ENCODE measurements around the gene ZNF280C.

ZNF280C gene

GRCh38 chrX:130197464-130197863 lies 71.2 kb downstream of the ZNF280C start:
- H4K20me1 ChIP-seq (ENCODE audit: insufficient read depth, low read length) = no peaks in the 10 kb centered on the region
- no peak overlapping the region for H3K27ac ChIP-seq (ENCODE audit: low read depth, low read length, poor library complexity, severe bottlenecking)
- H3K9me3 ChIP-seq (ENCODE audit: low read length) = no peaks in the 10 kb centered on the region
- H2AFZ ChIP-seq (ENCODE audit: low read length) = no peak overlapping the region
- H3K4me1 ChIP-seq (ENCODE audit: insufficient read depth, low read length, severe bottlenecking) = no peaks in the 10 kb centered on the region
- TF ChIP-seq EZH2 (IDR thresholded peaks at IDR 0.05; ENCODE audit: borderline replicate concordance, low read length) = no peak
- TF ChIP-seq, protein P1, sequence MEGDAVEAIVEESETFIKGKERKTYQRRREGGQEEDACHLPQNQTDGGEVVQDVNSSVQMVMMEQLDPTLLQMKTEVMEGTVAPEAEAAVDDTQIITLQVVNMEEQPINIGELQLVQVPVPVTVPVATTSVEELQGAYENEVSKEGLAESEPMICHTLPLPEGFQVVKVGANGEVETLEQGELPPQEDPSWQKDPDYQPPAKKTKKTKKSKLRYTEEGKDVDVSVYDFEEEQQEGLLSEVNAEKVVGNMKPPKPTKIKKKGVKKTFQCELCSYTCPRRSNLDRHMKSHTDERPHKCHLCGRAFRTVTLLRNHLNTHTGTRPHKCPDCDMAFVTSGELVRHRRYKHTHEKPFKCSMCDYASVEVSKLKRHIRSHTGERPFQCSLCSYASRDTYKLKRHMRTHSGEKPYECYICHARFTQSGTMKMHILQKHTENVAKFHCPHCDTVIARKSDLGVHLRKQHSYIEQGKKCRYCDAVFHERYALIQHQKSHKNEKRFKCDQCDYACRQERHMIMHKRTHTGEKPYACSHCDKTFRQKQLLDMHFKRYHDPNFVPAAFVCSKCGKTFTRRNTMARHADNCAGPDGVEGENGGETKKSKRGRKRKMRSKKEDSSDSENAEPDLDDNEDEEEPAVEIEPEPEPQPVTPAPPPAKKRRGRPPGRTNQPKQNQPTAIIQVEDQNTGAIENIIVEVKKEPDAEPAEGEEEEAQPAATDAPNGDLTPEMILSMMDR (IDR thresholded peaks at IDR 0.05; ENCODE audit: low read length) = no peak
- H3K27me3 ChIP-seq (ENCODE audit: insufficient read depth, low read length) = no peaks in the 10 kb centered on the region
- no peaks in the 10 kb centered on the region for H3K9me2 ChIP-seq (ENCODE audit: low read depth, low read length)
- peaks cover 9% of the 10 kb centered on the region; the same call in 1 of the 2 replicates for H3K36me3 ChIP-seq (ENCODE audit: insufficient read depth, low read length)
- H3K4me3 ChIP-seq (ENCODE audit: low read depth, low read length, poor library complexity, severe bottlenecking) = no peak overlapping the region
- no peaks in the 10 kb centered on the region for H3K79me2 ChIP-seq (ENCODE audit: insufficient read depth, low read length)
- no peak overlapping the region for H3K9ac ChIP-seq (ENCODE audit: low read length)
- no peaks in the 10 kb centered on the region for H3F3A ChIP-seq (ENCODE audit: insufficient read depth, low read length)
- H3K4me2 ChIP-seq (ENCODE audit: low read length) = no peak overlapping the region

DNA sequence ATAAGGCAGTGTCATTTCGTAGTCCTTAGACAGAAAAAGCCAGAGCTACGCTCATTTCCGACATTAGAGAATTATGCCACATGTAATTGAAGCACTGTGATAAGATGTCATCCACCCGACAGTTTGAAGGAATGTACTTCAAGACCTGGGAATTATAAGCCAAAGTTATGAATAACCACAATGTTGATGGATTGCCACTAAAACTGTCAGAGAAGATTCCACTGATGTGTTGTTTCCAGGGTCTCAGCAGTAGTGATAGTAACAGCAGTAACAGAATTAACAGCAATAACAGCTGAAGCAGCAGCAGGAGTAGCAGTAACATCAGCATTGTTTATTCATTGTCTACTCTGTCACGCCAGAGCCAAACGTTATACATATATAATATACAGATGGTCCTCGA lies 72.2 kb downstream of the ZNF280C start:
- no peaks in the 10 kb centered on the region for H3K36me3 ChIP-seq (ENCODE audit: insufficient read depth, low read length)
- no peaks in the 10 kb centered on the region for H3F3A ChIP-seq (ENCODE audit: insufficient read depth, low read length)
- no peak overlapping the region for H3K9ac ChIP-seq (ENCODE audit: low read length)
- no peaks in the 10 kb centered on the region for H3K27me3 ChIP-seq (ENCODE audit: insufficient read depth, low read length)
- H3K27ac ChIP-seq (ENCODE audit: low read depth, low read length, poor library complexity, severe bottlenecking) = no peak overlapping the region
- H3K4me2 ChIP-seq (ENCODE audit: low read length) = no peak overlapping the region
- H3K4me1 ChIP-seq (ENCODE audit: insufficient read depth, low read length, severe bottlenecking) = no peaks in the 10 kb centered on the region
- H3K4me3 ChIP-seq (ENCODE audit: low read depth, low read length, poor library complexity, severe bottlenecking) = no peak overlapping the region
- TF ChIP-seq EZH2 (IDR thresholded peaks at IDR 0.05; ENCODE audit: borderline replicate concordance, low read length) = no peak
- TF ChIP-seq, protein P1 (IDR thresholded peaks at IDR 0.05; ENCODE audit: low read length) = no peak
- no peaks in the 10 kb centered on the region for H3K9me3 ChIP-seq (ENCODE audit: low read length)
- H2AFZ ChIP-seq (ENCODE audit: low read length) = no peak overlapping the region
- no peaks in the 10 kb centered on the region for H4K20me1 ChIP-seq (ENCODE audit: insufficient read depth, low read length)
- no peaks in the 10 kb centered on the region for H3K79me2 ChIP-seq (ENCODE audit: insufficient read depth, low read length)
- no peaks in the 10 kb centered on the region for H3K9me2 ChIP-seq (ENCODE audit: low read depth, low read length)

DNA sequence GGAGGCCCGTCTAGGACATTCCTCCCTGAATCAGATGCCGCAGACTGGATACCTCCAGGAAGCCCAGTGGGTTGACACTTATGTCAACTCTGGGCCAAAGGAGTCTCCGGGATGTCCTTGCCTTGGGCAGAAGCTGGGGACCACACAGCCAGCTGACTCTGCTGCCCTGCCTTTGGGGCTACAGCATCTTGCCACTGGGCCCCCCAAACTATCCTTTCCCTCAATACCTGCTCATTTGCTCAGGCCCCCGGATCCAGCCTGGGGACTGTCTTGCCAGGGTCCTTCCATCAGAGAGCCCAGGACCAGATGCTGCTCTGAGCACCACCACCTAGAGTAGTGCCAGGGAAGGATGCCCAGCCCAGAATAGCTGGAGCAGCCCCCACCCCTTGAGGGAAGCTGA lies 77.9 kb downstream of the ZNF280C start:
- H3K4me2 ChIP-seq (ENCODE audit: low read length) = no peak overlapping the region
- no peaks in the 10 kb centered on the region for H3K36me3 ChIP-seq (ENCODE audit: insufficient read depth, low read length)
- no peaks in the 10 kb centered on the region for H3F3A ChIP-seq (ENCODE audit: insufficient read depth, low read length)
- H3K4me3 ChIP-seq (ENCODE audit: low read depth, low read length, poor library complexity, severe bottlenecking) = no peak overlapping the region
- H3K9me2 ChIP-seq (ENCODE audit: low read depth, low read length) = no peaks in the 10 kb centered on the region
- no peaks in the 10 kb centered on the region for H3K79me2 ChIP-seq (ENCODE audit: insufficient read depth, low read length)
- H3K9me3 ChIP-seq (ENCODE audit: low read length) = no peaks in the 10 kb centered on the region
- no peak overlapping the region for H2AFZ ChIP-seq (ENCODE audit: low read length)
- no peaks in the 10 kb centered on the region for H4K20me1 ChIP-seq (ENCODE audit: insufficient read depth, low read length)
- TF ChIP-seq EZH2 (IDR thresholded peaks at IDR 0.05; ENCODE audit: borderline replicate concordance, low read length) = no peak
- TF ChIP-seq, protein P1 (IDR thresholded peaks at IDR 0.05; ENCODE audit: low read length) = no peak
- no peaks in the 10 kb centered on the region for H3K4me1 ChIP-seq (ENCODE audit: insufficient read depth, low read length, severe bottlenecking)
- H3K9ac ChIP-seq (ENCODE audit: low read length) = no peak overlapping the region
- no peak overlapping the region for H3K27ac ChIP-seq (ENCODE audit: low read depth, low read length, poor library complexity, severe bottlenecking)
- no peaks in the 10 kb centered on the region for H3K27me3 ChIP-seq (ENCODE audit: insufficient read depth, low read length)
